Measurements from ENCODE around the gene FAF2. TPM values are rescaled to one million over a fixed set of nuclear protein-coding genes. Genes with fewer than 3 reads are reported as not detected.

FAF2 gene
- total and polyA plus RNA-seq, 10 of the 15 experiments (the other 5 are each of a cell fraction or from before 2014, with no cell fraction given) = 19.0 to 45.1 (median 35.6) TPM

- TF ChIP-seq PRDM15 (CRISPR knock-in tag; IDR thresholded peaks at IDR 0.05) (no peak), ATF3 (IDR thresholded peaks at IDR 0.05; ENCODE audit: borderline replicate concordance, extremely low read depth, low read depth, low read length) (no peak), POU2F2 (IDR thresholded peaks at IDR 0.05; ENCODE audit: borderline replicate concordance, low read depth, low read length) (peak; percentile 46; the same call in 1 of the 3 replicates), PAX5 (IDR thresholded peaks at IDR 0.05; ENCODE audit: borderline replicate concordance, low read depth, low read length) (no peak), CHD1 (IDR thresholded peaks at IDR 0.05; ENCODE audit: low read depth, low read length) (no peak), TARDBP (IDR thresholded peaks at IDR 0.05; ENCODE audit: borderline replicate concordance) (0 out of 2 replicates have a peak, but pooled peaks have one; percentile 56), CREB1 (IDR thresholded peaks at IDR 0.05; ENCODE audit: low read depth) (0 out of 2 replicates have a peak, but pooled peaks have one; percentile 50), LARP7 (IDR thresholded peaks at IDR 0.05) (peak; percentile 36; the same call in 1 of the 2 replicates), SPI1 (IDR thresholded peaks at IDR 0.05; ENCODE audit: borderline replicate concordance, insufficient read depth, low read depth, low read length) (peak; percentile 44; the same call in 1 of the 2 replicates), MXI1 (IDR thresholded peaks at IDR 0.05; ENCODE audit: low read depth, low read length) (peak; percentile 95)
Measured at GRCh38 chr5:176536132-176536901, 88.1 kb downstream of the FAF2 start (continued).

Data from GM12878 (cell line).